ENCODE results near the gene TAF11. TPM values are rescaled to one million over a fixed set of nuclear protein-coding genes. Genes with fewer than 3 reads are reported as not detected.
"Not testable (repeated sequence)": the region's sequence is repeated elsewhere in the genome, so short reads cannot be mapped to it uniquely, and the experiment has no call there.

TAF11 gene
- total RNA-seq, 1 donor from 2014 or later, result 48.6 TPM

DNA sequence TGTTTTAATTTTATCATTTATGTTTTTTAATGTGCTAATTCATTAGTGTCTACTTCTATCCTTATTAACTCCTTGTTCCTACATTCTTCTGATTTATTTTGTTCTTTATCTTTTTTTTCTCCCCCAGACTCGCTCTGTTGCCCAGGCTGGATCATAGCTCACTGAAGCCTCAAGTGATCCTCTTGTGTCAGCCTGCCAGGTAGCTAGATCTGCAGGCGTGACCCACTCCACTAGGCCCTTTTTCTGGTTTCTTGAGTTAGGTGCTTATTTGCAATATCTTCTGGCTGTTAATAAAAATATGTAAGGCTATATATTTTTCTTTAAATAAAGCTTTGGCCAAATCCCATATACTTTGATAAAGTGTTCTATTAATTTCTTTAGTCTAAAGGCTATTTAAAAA lies 2.8 kb downstream of the TAF11 start:
- Mint-ChIP-seq H3K27ac (ENCODE audit: unreplicated experiment) (no peak overlapping the region), H3K36me3 (ENCODE audit: low read depth) (peaks cover 11% of the 10 kb centered on the region), H3K9me3 (peaks cover 2% of the 10 kb centered on the region), H3K4me1 (peaks cover 24% of the 10 kb centered on the region), H3K27me3 (ENCODE audit: low read depth) (no peaks in the 10 kb centered on the region), H3K4me3 (peak overlapping the region; percentile 78)
- DNase-seq (ENCODE audit: low read depth, low spot score), result no peak
- TF ChIP-seq, protein P1, sequence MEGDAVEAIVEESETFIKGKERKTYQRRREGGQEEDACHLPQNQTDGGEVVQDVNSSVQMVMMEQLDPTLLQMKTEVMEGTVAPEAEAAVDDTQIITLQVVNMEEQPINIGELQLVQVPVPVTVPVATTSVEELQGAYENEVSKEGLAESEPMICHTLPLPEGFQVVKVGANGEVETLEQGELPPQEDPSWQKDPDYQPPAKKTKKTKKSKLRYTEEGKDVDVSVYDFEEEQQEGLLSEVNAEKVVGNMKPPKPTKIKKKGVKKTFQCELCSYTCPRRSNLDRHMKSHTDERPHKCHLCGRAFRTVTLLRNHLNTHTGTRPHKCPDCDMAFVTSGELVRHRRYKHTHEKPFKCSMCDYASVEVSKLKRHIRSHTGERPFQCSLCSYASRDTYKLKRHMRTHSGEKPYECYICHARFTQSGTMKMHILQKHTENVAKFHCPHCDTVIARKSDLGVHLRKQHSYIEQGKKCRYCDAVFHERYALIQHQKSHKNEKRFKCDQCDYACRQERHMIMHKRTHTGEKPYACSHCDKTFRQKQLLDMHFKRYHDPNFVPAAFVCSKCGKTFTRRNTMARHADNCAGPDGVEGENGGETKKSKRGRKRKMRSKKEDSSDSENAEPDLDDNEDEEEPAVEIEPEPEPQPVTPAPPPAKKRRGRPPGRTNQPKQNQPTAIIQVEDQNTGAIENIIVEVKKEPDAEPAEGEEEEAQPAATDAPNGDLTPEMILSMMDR (conservative IDR thresholded peaks at IDR 0.05), result no peak

DNA sequence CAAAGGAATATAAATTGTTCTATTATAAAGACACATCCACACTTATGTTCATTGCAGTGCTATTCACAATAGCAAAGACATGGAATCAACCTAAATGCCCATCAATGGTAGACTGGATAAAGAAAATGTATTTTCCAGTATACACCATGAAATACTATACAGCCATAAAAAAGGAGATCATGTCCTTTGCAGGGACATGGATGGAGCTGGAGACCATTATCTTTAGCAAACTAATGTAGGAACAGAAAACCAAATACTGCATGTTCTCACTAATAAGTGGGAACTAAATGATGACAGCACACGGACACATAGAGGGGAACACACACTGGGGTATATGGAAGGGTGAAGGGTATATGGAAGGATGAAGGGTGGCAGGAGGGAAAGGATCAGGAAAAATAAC lies 3.8 kb downstream of the TAF11 start:
- H3K36me3 Mint-ChIP-seq (ENCODE audit: low read depth), result peaks cover 11% of the 10 kb centered on the region
- H3K27ac Mint-ChIP-seq (ENCODE audit: unreplicated experiment), result peak overlapping the region; percentile 63
- H3K9me3 Mint-ChIP-seq; DNase-seq (ENCODE audit: low read depth, low spot score); H3K27me3 Mint-ChIP-seq (ENCODE audit: low read depth): not testable (repeated sequence)
- peak overlapping the region; percentile 50 for H3K4me3 Mint-ChIP-seq
- peaks cover 20% of the 10 kb centered on the region for H3K4me1 Mint-ChIP-seq

DNA sequence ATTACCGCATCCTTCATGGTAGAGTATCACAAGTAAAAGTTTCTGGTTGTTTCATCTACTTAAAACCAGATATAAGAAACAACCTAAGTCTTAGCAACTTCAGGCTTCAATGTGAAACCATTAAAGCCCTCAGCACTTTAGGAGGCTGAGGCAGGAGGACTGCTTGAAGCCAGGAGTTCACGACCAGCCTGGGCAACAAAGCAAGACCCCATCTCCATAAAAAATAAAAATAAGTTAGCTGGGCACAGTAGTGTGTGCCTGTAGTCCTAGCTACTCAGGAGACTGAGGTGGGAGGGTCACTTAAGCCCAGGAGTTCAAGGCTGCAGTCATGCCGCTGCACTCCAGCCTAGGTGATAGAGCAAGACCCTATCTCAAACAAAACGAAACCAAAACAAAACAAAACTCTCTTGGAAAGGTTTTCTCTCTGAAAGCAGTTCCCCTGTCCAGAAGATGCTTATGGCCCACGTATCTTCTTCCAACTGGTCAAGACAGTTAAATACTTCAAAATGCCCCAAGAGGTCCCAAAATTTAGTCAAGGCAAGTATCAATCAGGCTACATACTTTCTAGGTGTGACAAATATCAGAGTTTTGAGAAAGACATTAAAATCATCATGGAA lies 9.9 kb downstream of the TAF11 start:
- H3K27me3 Mint-ChIP-seq (ENCODE audit: low read depth), result no peaks in the 10 kb centered on the region

DNA sequence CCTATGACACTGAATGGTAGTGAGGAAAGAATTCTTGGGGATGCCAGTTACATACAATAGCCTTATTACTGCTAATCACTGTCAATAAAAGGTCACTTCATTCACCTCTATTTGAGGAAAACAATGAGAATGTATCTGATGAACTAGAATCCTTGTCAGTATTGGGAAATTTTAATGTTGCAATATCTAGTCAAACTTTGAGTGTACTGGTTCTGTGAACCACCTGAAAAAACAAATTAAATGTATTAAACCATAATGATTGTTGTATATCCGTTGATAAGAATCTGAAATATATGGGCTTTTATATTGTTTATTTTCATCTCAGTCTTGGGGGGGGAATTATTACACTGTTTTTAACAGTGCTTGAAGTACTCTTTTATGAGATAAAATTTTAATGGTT lies 10.6 kb downstream of the TAF11 start:
- H3K9me3 Mint-ChIP-seq, result no peaks in the 10 kb centered on the region
- H3K4me1 Mint-ChIP-seq, result no peaks in the 10 kb centered on the region
- peaks cover 3% of the 10 kb centered on the region for H3K36me3 Mint-ChIP-seq (ENCODE audit: low read depth)
- no peak for DNase-seq (ENCODE audit: low read depth, low spot score)
- no peak overlapping the region for H3K27ac Mint-ChIP-seq (ENCODE audit: unreplicated experiment)
- TF ChIP-seq, protein P1 (conservative IDR thresholded peaks at IDR 0.05), result no peak
- H3K4me3 Mint-ChIP-seq, result no peak overlapping the region
- no peaks in the 10 kb centered on the region for H3K27me3 Mint-ChIP-seq (ENCODE audit: low read depth)

More for the DNA sequence above, 9.9 kb downstream of the TAF11 start:
- H3K27ac Mint-ChIP-seq (ENCODE audit: unreplicated experiment), result no peak overlapping the region
- TF ChIP-seq, protein P1 (conservative IDR thresholded peaks at IDR 0.05), result no peak
- peaks cover 6% of the 10 kb centered on the region for H3K36me3 Mint-ChIP-seq (ENCODE audit: low read depth)
- H3K4me1 Mint-ChIP-seq, result no peaks in the 10 kb centered on the region
- no peaks in the 10 kb centered on the region for H3K9me3 Mint-ChIP-seq
- no peak overlapping the region for H3K4me3 Mint-ChIP-seq
- DNase-seq (ENCODE audit: low read depth, low spot score), result no peak

DNA sequence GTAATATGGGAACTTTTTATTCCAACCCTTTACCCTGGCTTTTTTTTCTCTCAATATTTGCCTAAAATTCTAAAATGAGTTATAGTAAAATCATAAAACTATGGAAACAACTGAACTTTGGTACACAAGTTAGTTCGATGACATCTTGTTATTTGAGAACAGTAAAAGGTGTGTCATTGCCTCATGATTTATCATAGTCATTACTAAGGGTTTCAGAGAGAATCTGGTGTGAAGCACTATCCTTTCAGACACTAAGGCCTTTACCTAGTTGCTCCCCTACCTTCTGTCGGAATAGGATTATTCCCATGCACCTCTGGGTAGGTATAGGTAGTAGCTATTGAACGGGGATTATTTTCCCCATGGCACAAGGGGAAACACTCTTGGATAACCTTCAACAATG lies 11.4 kb downstream of the TAF11 start:
- Mint-ChIP-seq H3K4me1 (no peaks in the 10 kb centered on the region), H3K27me3 (ENCODE audit: low read depth) (no peaks in the 10 kb centered on the region), H3K27ac (ENCODE audit: unreplicated experiment) (no peak overlapping the region), H3K36me3 (ENCODE audit: low read depth) (peaks cover 6% of the 10 kb centered on the region), H3K9me3 (no peaks in the 10 kb centered on the region), H3K4me3 (no peak overlapping the region)
- TF ChIP-seq, protein P1 (conservative IDR thresholded peaks at IDR 0.05), result no peak
- no peak for DNase-seq (ENCODE audit: low read depth, low spot score)

DNA sequence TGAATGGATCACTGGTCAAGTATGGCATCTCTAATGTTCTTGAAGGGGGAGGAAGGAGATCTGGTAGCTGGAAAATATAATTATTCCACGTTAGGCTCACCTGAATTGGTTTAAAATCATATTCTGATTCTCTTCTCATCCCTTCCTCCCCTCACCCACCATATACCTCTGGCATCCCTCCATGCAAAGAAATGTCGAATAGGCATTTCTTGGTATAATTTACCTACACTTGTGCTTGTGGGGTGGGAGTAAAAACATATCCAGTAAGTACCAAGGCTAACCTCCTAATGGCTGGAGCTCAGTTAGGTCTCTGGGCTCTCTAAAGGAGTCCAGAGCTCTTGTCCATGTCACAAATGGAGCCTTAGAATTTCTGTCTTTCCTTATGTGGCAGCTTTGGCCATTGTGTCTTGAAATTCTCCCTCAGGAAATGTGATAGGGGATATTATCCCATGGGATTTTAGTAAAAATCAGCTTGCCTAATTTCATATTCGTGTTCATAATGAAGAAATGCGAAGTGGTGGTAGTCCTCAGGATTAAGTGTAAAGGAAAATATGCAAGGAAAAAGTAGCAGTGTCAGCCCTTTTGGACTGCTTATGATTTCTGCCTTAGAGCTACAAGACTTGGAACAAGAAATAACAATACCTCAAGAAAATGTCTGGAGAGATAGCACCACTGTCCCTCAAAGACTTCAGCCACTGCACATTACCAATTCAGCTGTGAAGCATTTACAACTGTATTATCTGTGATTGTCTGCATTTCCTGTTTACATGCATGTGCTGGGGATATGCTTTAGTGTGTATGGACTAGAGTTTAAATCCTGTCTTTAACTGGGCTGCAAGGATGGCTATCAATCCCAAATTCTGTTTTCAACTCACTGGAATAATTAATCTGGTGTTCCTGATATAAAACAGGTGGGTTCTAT lies 12.3 kb downstream of the TAF11 start:
- no peaks in the 10 kb centered on the region for H3K9me3 Mint-ChIP-seq
- H3K4me1 Mint-ChIP-seq, result no peaks in the 10 kb centered on the region
- H3K27ac Mint-ChIP-seq (ENCODE audit: unreplicated experiment), result no peak overlapping the region
- peaks cover 6% of the 10 kb centered on the region for H3K36me3 Mint-ChIP-seq (ENCODE audit: low read depth)
- no peaks in the 10 kb centered on the region for H3K27me3 Mint-ChIP-seq (ENCODE audit: low read depth)
- TF ChIP-seq, protein P1 (conservative IDR thresholded peaks at IDR 0.05), result no peak
- no peak overlapping the region for H3K4me3 Mint-ChIP-seq
- DNase-seq (ENCODE audit: low read depth, low spot score), result no peak
